ACC112 (cell line): ENCODE data around the gene CLDN10.

ENCODE experiments used
- H2AFZ ChIP-seq: fragments of 200-600 bp; sonication (generic); one replicate; pipeline ENCODE4 v1.6.0; 2017; ENCODE audit warnings: antibody characterized with exemption, low read length; ENCODE audit not compliant: unreplicated experiment
- H3K27ac ChIP-seq: fragments of 200-600 bp; sonication (generic); 2 replicates; pipeline ENCODE4 v1.5.1; 2014; ENCODE audit warnings: low read depth, mild to moderate bottlenecking, antibody characterized with exemption, low read length, moderate library complexity
- H3K27me3 ChIP-seq: fragments of 200-600 bp; sonication (generic); 2 replicates; pipeline ENCODE4 v1.6.1; 2014; ENCODE audit warnings: mild to moderate bottlenecking, antibody characterized with exemption, low read length, moderate library complexity, mixed read lengths; ENCODE audit not compliant: insufficient read depth
- H3K36me3 ChIP-seq: fragments of 200-600 bp; sonication (generic); 2 replicates; pipeline ENCODE4 v1.6.1; 2016; ENCODE audit warnings: mild to moderate bottlenecking, antibody characterized with exemption, low read length, moderate library complexity, mixed read lengths; ENCODE audit not compliant: insufficient read depth
- H3K4me1 ChIP-seq: fragments of 200-600 bp; sonication (generic); one replicate; pipeline ENCODE4 v1.6.1; 2016; ENCODE audit warnings: low read length, mixed read lengths; ENCODE audit not compliant: insufficient read depth, unreplicated experiment, control insufficient read depth
- H3K4me3 ChIP-seq: fragments of 200-600 bp; sonication (generic); 2 replicates; pipeline ENCODE4 v1.5.1; 2014; ENCODE audit warnings: mild to moderate bottlenecking, low read depth, low read length
- H3K79me2 ChIP-seq: fragments of 200-600 bp; sonication (generic); one replicate; pipeline ENCODE4 v1.6.0; 2016; ENCODE audit warnings: low read length; ENCODE audit not compliant: control insufficient read depth, unreplicated experiment, insufficient read depth

The CLDN10 gene

DNA sequence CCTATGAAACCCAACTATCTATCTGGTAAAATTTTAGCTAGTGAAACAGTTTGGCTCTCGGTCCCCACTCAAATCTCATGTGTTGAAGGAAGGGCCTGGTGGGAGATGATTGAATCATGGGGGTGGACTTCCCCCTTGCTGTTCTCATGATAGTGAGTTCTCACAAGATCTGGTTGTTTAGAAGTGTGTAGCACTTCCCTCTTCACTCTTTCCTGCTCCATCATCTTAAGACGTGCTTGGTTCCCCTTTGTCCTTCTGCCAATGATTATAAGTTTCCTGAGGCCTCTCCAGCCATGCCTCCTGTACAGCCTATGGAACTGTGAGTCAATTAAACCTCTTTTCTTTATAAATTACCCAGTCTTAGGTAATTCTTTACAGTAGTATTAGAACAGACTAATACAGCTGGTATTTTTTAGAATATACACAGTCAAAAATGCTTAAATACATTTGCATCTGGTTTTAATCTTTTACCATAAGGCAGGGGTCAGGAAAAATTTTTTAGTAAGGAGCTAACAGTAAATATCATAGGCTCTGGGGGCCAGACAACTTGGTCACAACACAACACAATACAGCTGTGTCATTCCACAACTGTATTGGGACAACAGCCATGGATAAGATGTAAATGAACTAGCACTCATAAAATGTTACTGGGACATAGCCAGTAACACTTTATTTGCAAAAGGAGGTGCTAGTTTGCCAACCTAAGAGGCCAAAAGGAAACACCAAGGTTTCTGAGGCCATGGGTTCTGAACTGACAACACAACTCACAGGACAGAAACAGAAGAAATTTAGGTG is 67.7 kb downstream of the CLDN10 start:
- Histone ChIP-seq H3K4me1 (no peaks in the 10 kb centered on the region), H3K27ac (no peak overlapping the region), H2AFZ (no peak overlapping the region), H3K36me3 (peaks cover 28% of the 10 kb centered on the region), H3K4me3 (no peak overlapping the region), H3K27me3 (no peaks in the 10 kb centered on the region), H3K79me2 (no peaks in the 10 kb centered on the region)

DNA sequence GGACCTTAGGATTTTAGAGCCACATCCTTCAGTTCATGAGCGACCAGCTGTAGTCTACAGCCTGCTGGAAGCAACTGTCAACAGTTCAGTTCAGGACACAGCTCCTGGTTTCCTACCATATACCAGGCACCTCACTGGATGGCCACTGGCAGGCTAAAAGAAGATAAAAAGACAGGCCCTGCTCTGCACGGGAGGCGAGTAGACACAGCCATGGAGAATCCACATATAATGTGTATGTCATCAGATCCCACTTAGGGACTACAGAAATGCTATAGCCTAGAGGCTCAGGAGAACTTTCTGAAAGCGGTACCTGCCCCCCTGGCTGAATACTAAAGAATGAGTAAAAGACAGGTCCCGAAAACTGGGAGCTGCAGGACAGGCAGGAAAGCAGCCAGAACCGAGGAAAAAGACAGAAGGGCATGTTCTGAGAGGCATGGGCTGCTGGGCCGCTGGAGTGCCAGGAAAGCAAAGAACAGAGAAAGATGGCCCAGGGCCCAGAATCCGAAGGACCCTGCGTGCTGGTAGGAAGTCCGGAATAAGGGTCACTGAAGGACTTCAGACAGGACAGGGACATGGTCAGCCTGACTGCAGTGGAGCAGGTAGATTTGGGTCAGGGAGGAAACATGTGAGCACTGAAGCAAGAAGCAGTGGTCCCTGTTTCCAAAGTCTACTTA is 68.4 kb downstream of the CLDN10 start:
- H3K27me3 ChIP-seq, result no peaks in the 10 kb centered on the region
- H3K79me2 ChIP-seq, result no peaks in the 10 kb centered on the region
- peaks cover 28% of the 10 kb centered on the region for H3K36me3 ChIP-seq
- no peaks in the 10 kb centered on the region for H3K4me1 ChIP-seq
- no peak overlapping the region for H3K27ac ChIP-seq
- H2AFZ ChIP-seq, result no peak overlapping the region
- H3K4me3 ChIP-seq, result no peak overlapping the region

DNA sequence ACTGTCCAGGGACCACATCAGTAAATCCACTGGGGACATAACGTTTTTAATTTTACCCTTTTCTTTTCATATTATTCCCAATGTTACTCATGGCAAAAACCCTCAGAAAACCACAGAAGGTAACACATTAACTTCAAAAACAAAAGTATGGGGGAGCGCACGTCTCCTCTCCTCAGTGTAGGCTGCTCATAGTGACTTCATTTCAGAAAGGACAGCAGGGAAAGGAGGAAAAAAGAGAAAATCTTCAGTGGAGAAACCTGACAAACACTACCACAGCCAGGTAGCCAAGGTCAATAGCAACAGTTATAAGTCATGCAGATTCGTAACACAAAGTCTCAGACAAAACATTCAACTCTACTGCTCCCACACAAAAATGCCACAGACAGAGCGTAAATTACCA is 70.6 kb downstream of the CLDN10 start:
- peaks cover 13% of the 10 kb centered on the region for H3K4me1 ChIP-seq
- no peak overlapping the region for H2AFZ ChIP-seq
- no peak overlapping the region for H3K4me3 ChIP-seq
- H3K27me3 ChIP-seq, result no peaks in the 10 kb centered on the region
- H3K79me2 ChIP-seq, result no peaks in the 10 kb centered on the region
- no peak overlapping the region for H3K27ac ChIP-seq
- peaks cover 41% of the 10 kb centered on the region for H3K36me3 ChIP-seq

DNA sequence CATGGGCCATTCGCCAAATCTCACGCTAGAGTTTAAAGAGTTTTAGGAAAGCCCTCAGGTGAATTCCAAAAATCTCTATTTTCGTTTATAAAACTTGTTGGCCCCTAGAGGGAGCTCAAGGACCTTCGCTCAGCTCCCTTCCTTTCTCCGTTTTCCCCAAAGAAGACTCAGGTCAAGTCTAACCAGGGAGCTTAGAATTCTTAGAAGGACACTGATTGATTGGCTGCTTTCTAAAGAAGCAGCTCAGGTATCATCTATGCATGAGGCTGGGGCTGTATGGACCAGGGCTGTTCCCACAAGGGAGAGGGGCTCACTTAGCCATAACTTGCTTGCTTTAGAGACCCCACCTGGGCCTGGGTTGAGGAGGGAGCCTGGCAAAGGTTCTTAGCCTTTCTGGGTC is 71.5 kb downstream of the CLDN10 start:
- no peak overlapping the region for H2AFZ ChIP-seq

DNA sequence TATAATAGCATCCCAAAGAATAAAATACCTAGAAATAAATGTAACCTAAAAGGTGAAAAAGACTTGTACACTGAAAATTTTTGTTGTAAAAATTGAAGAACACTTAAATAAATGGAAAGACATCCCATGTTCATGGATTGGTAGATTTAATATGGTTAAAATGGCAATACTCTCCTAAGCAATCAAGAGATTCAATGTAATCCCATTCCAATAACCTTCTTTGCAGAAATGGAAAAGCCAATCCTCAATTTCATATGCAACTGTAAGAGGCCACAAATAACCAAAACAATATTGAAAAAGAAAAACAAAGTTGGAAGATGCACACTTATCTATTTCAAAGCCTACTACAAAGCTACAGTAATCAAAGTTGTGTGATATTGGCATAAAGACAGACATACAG is 74.2 kb downstream of the CLDN10 start:
- Histone ChIP-seq H3K4me1 (peaks cover 13% of the 10 kb centered on the region), H3K36me3 (peaks cover 41% of the 10 kb centered on the region), H3K79me2 (no peaks in the 10 kb centered on the region), H3K27ac (peak overlapping the region; percentile 58; the same call in 1 of the 2 replicates), H2AFZ (no peak overlapping the region), H3K27me3 (no peaks in the 10 kb centered on the region), H3K4me3 (no peak overlapping the region)

More for the DNA sequence above, 71.5 kb downstream of the CLDN10 start:
- no peak overlapping the region for H3K27ac ChIP-seq
- H3K27me3 ChIP-seq, result no peaks in the 10 kb centered on the region
- H3K4me3 ChIP-seq, result no peak overlapping the region
- H3K36me3 ChIP-seq, result peaks cover 37% of the 10 kb centered on the region
- peaks cover 13% of the 10 kb centered on the region for H3K4me1 ChIP-seq
- H3K79me2 ChIP-seq, result no peaks in the 10 kb centered on the region

DNA sequence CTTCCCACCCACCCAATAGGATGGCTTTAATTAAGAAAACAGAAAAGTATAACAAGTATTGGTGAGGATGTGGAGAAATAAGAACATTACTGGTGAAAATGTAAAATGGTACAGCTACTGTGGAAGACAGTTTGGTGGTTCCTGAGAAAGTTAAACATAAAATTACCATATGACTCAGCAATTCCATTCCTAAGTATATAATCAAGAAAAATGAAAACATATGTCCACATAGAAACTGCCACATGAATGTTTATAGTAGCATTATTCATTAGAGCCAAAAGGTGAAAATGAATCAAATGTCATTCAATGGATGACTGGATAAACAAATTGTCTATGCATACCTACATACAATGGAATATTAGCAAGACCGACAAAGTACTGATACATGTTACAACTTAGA is 75.1 kb downstream of the CLDN10 start:
- H2AFZ ChIP-seq, result no peak overlapping the region
- H3K36me3 ChIP-seq, result peaks cover 46% of the 10 kb centered on the region
- no peaks in the 10 kb centered on the region for H3K79me2 ChIP-seq
- no peaks in the 10 kb centered on the region for H3K27me3 ChIP-seq
- H3K4me3 ChIP-seq, result no peak overlapping the region
- peak overlapping the region; percentile 58 for H3K27ac ChIP-seq
- peaks cover 13% of the 10 kb centered on the region for H3K4me1 ChIP-seq

DNA sequence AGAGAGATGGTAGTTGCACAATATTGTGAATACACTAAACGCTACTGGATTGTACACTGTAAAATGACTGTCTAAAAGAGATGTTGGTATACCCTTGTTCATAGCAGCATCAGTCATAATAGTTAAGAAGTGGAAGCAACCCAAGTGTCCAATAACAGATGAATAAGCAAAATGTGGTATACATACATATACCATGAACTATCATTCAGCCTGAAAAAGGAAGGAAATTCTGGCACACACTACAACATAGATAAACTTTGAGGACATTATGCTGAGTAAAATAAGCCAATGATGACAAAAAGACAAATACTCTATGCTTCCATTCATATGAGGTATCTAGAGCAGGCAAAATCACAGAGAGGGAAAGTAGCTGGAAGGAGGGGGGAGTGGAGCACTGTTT is 76.0 kb downstream of the CLDN10 start:
- 0 out of 2 replicates have a peak overlapping the region, but pooled peaks have one; percentile 1 for H3K27ac ChIP-seq
- peaks cover 49% of the 10 kb centered on the region for H3K36me3 ChIP-seq
- no peak overlapping the region for H3K4me3 ChIP-seq
- H2AFZ ChIP-seq, result no peak overlapping the region
- H3K4me1 ChIP-seq, result peaks cover 13% of the 10 kb centered on the region
- no peaks in the 10 kb centered on the region for H3K27me3 ChIP-seq
- no peaks in the 10 kb centered on the region for H3K79me2 ChIP-seq

DNA sequence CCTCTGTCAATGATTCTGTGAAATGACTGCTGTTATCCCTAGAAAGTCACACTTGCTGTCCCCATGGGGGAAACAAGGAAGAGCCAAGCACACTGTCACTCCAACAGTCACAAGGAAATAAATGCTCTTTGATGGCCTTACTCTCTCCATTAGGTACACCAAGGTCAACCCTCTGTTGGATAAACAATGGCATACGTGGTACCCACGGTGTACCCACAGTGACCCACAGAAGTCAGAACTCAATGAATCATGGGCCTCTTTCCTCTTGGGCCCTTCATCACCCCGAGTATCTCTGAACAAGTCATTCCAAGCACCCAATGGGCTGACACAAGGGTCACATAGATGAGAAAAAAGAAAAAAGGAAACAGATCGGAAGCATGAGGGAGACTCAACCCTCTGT is 76.6 kb downstream of the CLDN10 start:
- peaks cover 49% of the 10 kb centered on the region for H3K36me3 ChIP-seq
- peaks cover 13% of the 10 kb centered on the region for H3K4me1 ChIP-seq
- H3K27ac ChIP-seq, result no peak overlapping the region

More for the DNA sequence above, 76.6 kb downstream of the CLDN10 start:
- H2AFZ ChIP-seq, result no peak overlapping the region
- H3K4me3 ChIP-seq, result no peak overlapping the region
- no peaks in the 10 kb centered on the region for H3K27me3 ChIP-seq
- no peaks in the 10 kb centered on the region for H3K79me2 ChIP-seq
